MM.1S (cell line): ENCODE data around the gene THUMPD3.

Experiments used
- DNase-seq: peaks from one replicate; pipeline ENCODE4 v3.0.0-alpha.2; 2015
- H2AFZ ChIP-seq: fragments of 300-600 bp; sonication (generic); 2 replicates; pipeline ENCODE4 v1.6.0; 2016; ENCODE audit warnings: antibody characterized with exemption, low read length
- H3F3A ChIP-seq: fragments of 300-600 bp; sonication (generic); 2 replicates; pipeline ENCODE4 v1.6.1; 2016; ENCODE audit warnings: mild to moderate bottlenecking, antibody characterized with exemption, low read length, moderate library complexity, mixed read lengths; ENCODE audit not compliant: insufficient read depth
- H3K27ac ChIP-seq: fragments of 300-600 bp; sonication (generic); 2 replicates; pipeline ENCODE4 v1.5.1; 2016; ENCODE audit warnings: mild to moderate bottlenecking, low read length
- H3K27me3 ChIP-seq: fragments of 300-600 bp; sonication (generic); replicated peaks from 2 replicates; pipeline ENCODE4 v1.6.0; 2016; ENCODE audit warnings: low read length; ENCODE audit not compliant: insufficient read depth
- H3K36me3 ChIP-seq: fragments of 300-600 bp; sonication (generic); replicated peaks from 2 replicates; pipeline ENCODE4 v1.6.1; 2016; ENCODE audit warnings: mild to moderate bottlenecking, low read length, mixed read lengths; ENCODE audit not compliant: insufficient read depth
- H3K4me1 ChIP-seq: fragments of 300-600 bp; sonication (generic); 2 replicates; pipeline ENCODE4 v1.6.1; 2016; ENCODE audit warnings: low read length, mixed read lengths
- H3K4me2 ChIP-seq: fragments of 300-600 bp; sonication (generic); 2 replicates; pipeline ENCODE4 v1.6.0; 2016; ENCODE audit warnings: low read depth, low read length
- H3K4me3 ChIP-seq: fragments of 300-600 bp; sonication (generic); 2 replicates; pipeline ENCODE4 v1.5.1; 2016; ENCODE audit warnings: low read length, mixed read lengths
- H3K79me2 ChIP-seq: fragments of 300-600 bp; sonication (generic); 2 replicates; pipeline ENCODE4 v1.6.1; 2016; ENCODE audit warnings: mixed run types, low read length, mixed read lengths
- H3K9ac ChIP-seq: fragments of 300-600 bp; sonication (generic); 2 replicates; pipeline ENCODE4 v1.6.1; 2016; ENCODE audit warnings: low read length, mixed read lengths
- H3K9me2 ChIP-seq: fragments of 300-600 bp; sonication (generic); replicated peaks from 2 replicates; pipeline ENCODE4 v1.6.1; 2016; ENCODE audit warnings: mild to moderate bottlenecking, low read length, mixed read lengths; ENCODE audit not compliant: insufficient read depth
- H3K9me3 ChIP-seq: fragments of 300-600 bp; sonication (generic); replicated peaks from 2 replicates; pipeline ENCODE4 v1.6.1; 2016; ENCODE audit warnings: mild to moderate bottlenecking, low read length, mixed read lengths; ENCODE audit not compliant: insufficient read depth
- H4K20me1 ChIP-seq: fragments of 300-600 bp; sonication (generic); 2 replicates; pipeline ENCODE4 v1.6.1; 2016; ENCODE audit warnings: mild to moderate bottlenecking, low read length, moderate library complexity, mixed read lengths; ENCODE audit not compliant: insufficient read depth
- EZH2 ChIP-seq: fragments of 300-600 bp; sonication (generic); optimal IDR thresholded peaks from 2 replicates; pipeline ENCODE3; 2017; ENCODE audit warnings: low read depth, mild to moderate bottlenecking, antibody characterized with exemption, low read length, mixed read lengths
- EZH2phosphoT487 ChIP-seq: fragments of 300-600 bp; sonication (generic); IDR thresholded peaks from 2 replicates; pipeline ENCODE4 v1.6.1; 2018; ENCODE audit warnings: antibody characterized with exemption, low read length
- TF ChIP-seq, protein P1 (sequence below): fragments of 300-600 bp; sonication (generic); IDR thresholded peaks from 2 replicates; pipeline ENCODE4 v1.5.1; 2016; ENCODE audit warnings: antibody characterized with exemption, low read length, mixed read lengths

THUMPD3 gene

DNA sequence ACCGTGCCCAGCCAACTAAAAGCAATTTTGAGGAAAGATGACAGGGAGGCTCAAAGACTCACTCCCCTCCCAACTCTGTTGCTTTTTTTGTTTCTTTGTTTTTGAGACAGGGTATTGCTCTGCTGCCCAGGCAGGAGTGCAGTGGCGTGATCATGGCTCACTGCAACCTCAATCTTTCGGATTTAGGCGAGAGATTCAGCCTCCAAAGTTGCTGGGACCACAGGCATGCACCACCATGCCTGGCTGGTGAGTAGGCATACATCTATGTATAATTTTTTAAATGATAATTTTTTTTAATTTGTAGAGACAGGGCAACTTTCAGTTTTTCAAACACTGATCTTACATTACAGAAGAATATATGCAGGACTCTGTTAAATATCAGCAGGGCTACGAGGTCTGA is 15.8 kb upstream of the THUMPD3 start:
- Histone ChIP-seq H3K4me3 (no peak overlapping the region), H3K36me3 (no peaks in the 10 kb centered on the region), H4K20me1 (no peaks in the 10 kb centered on the region), H3K4me2 (no peak overlapping the region), H3K9me3 (no peaks in the 10 kb centered on the region), H3K27me3 (no peaks in the 10 kb centered on the region), H3K27ac (no peak overlapping the region), H3K9ac (no peak overlapping the region), H3K9me2 (no peaks in the 10 kb centered on the region), H3K79me2 (no peaks in the 10 kb centered on the region), H3F3A (no peaks in the 10 kb centered on the region), H2AFZ (no peak overlapping the region), H3K4me1 (peaks cover 10% of the 10 kb centered on the region; the same call in 1 of the 2 replicates)
- DNase-seq = no peak
- TF ChIP-seq, protein P1, sequence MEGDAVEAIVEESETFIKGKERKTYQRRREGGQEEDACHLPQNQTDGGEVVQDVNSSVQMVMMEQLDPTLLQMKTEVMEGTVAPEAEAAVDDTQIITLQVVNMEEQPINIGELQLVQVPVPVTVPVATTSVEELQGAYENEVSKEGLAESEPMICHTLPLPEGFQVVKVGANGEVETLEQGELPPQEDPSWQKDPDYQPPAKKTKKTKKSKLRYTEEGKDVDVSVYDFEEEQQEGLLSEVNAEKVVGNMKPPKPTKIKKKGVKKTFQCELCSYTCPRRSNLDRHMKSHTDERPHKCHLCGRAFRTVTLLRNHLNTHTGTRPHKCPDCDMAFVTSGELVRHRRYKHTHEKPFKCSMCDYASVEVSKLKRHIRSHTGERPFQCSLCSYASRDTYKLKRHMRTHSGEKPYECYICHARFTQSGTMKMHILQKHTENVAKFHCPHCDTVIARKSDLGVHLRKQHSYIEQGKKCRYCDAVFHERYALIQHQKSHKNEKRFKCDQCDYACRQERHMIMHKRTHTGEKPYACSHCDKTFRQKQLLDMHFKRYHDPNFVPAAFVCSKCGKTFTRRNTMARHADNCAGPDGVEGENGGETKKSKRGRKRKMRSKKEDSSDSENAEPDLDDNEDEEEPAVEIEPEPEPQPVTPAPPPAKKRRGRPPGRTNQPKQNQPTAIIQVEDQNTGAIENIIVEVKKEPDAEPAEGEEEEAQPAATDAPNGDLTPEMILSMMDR = no peak
- no peak for TF ChIP-seq EZH2
- TF ChIP-seq EZH2phosphoT487 = no peak

GRCh38 chr3:9347887-9348286 is 15.0 kb upstream of the THUMPD3 start:
- Histone ChIP-seq H3K27ac (no peak overlapping the region), H3K79me2 (no peaks in the 10 kb centered on the region), H3K9me2 (no peaks in the 10 kb centered on the region), H4K20me1 (no peaks in the 10 kb centered on the region), H3K27me3 (no peaks in the 10 kb centered on the region), H3K4me1 (0 out of 2 replicates have a peak, but pooled peaks cover 3% of the 10 kb centered on the region), H3K4me3 (no peak overlapping the region), H3F3A (no peaks in the 10 kb centered on the region), H3K9me3 (no peaks in the 10 kb centered on the region), H2AFZ (no peak overlapping the region), H3K9ac (no peak overlapping the region), H3K36me3 (no peaks in the 10 kb centered on the region), H3K4me2 (no peak overlapping the region)
- no peak for DNase-seq
- TF ChIP-seq EZH2phosphoT487 (no peak), EZH2 (no peak)
- TF ChIP-seq, protein P1 = no peak

GRCh38 chr3:9349321-9350117 is 13.3 kb upstream of the THUMPD3 start:
- Histone ChIP-seq H3K27me3 (no peaks in the 10 kb centered on the region), H2AFZ (no peak overlapping the region), H3K79me2 (no peaks in the 10 kb centered on the region), H3K4me2 (no peak overlapping the region), H3F3A (no peaks in the 10 kb centered on the region), H3K27ac (no peak overlapping the region), H3K9ac (no peak overlapping the region), H3K4me3 (no peak overlapping the region), H3K4me1 (no peaks in the 10 kb centered on the region), H3K9me2 (no peaks in the 10 kb centered on the region), H4K20me1 (no peaks in the 10 kb centered on the region), H3K9me3 (no peaks in the 10 kb centered on the region), H3K36me3 (no peaks in the 10 kb centered on the region)
- no peak for DNase-seq
- no peak for TF ChIP-seq EZH2
- TF ChIP-seq, protein P1 = no peak
- no peak for TF ChIP-seq EZH2phosphoT487
